HG03064 (cell line): Measurements from ENCODE around the gene SYNGAP1.
"Not testable (repeated sequence)": the region's sequence is repeated elsewhere in the genome, so short reads cannot be mapped to it uniquely, and the experiment has no call there.

Experiments used
- ATAC-seq: cut with Tn5 transposase; IDR thresholded peaks from one replicate; pipeline ENCODE4 v1.9.1; 2021; ENCODE audit warnings: low read depth; ENCODE audit not compliant: unreplicated experiment

SYNGAP1 gene

GRCh38 chr6:33399881-33400280, 20.0 kb upstream of the SYNGAP1 start:
- not testable (repeated sequence) for ATAC-seq

GRCh38 chr6:33404884-33405283, 15.0 kb upstream of the SYNGAP1 start:
- ATAC-seq = no peak

GRCh38 chr6:33405386-33405940, 14.4 kb upstream of the SYNGAP1 start:
- no peak for ATAC-seq

- no peak for ATAC-seq
Observed at GRCh38 chr6:33406126-33406525, 13.7 kb upstream of the SYNGAP1 start.

- ATAC-seq = no peak
Observed at GRCh38 chr6:33407132-33407718, 12.6 kb upstream of the SYNGAP1 start.

DNA sequence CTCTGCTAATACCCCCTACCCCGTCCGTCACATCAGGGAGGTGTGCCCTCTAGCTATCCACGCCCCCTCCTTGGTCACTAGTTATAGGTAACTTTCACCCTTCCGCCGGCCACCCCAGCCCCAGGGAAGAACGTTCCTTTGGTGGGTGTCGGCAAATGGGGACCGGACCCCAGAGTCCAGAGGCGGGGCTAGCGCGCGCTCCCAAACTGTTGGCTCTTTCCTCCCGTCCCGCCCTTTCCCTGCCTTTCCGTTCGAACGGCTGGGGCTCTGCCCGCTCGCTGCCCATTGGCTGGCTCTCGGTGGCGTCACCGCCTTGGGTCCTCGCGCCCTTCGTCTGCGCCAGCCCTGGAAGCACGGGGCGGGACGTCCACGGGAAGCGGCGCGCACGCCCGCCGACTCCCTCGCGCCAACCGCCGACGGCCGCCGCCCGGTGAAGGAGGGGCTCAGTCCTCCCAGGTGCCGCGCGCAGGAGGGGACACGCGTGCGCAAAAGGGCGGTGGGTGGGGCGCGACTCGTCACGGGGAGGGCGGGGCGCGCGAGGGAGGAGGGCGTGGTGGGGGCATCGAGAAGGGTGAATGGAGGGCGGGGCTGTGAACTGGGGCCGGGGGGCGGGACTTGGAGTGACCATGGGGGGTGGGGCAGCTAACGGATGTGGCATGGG, 9.7 kb upstream of the SYNGAP1 start:
- peak; percentile 68 for ATAC-seq

- ATAC-seq = peak; percentile 31
Observed at GRCh38 chr6:33410711-33411631, 8.9 kb upstream of the SYNGAP1 start, which contains the start of gene PHF1. Gene PHF1, plus strand, starts transcription at chr6:33411014. Its CDS starts 1,250 bp downstream, at chr6:33412264.

DNA sequence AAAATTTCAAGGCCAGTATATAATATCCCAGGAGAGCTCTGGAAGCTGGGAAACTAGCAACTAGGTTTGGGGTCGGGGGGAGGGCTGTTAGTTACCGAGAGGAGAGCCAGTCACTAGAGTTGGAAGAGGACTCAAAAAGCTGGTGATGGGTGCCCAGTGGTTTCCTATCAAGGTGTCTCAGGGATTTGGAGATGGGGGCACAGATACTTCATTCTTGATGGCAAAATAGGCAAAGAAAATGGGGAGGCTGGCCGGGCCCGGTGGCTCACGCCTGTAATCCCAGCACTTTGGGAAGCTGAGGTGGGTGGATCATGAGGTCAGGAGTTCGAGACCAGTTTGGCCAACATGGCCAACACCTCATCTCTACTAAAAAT, 8.2 kb upstream of the SYNGAP1 start:
- no peak for ATAC-seq

- no peak for ATAC-seq
Observed at GRCh38 chr6:33412140-33413009, 7.5 kb upstream of the SYNGAP1 start.

- no peak for ATAC-seq
Observed at GRCh38 chr6:33413241-33414120, 6.4 kb upstream of the SYNGAP1 start.

- ATAC-seq = no peak
Observed at GRCh38 chr6:33414592-33415271, 5.1 kb upstream of the SYNGAP1 start.

DNA sequence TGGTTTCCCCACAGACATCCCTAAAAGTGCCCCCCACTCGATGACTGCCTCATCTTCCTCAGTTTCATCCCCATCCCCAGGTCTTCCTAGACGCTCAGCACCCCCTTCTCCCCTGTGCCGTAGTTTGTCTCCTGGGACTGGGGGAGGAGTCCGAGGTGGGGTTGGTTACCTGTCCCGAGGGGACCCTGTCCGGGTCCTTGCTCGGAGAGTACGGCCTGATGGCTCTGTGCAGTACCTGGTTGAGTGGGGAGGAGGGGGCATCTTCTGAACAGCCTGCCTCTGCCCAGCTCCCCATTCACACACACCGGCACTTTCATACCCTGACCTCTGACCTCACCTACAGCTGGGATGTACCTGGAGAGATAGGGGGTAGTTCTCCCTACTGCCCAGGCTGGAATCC, 4.0 kb upstream of the SYNGAP1 start:
- ATAC-seq = no peak

GRCh38 chr6:33416386-33417127, 3.3 kb upstream of the SYNGAP1 start:
- ATAC-seq = no peak

DNA sequence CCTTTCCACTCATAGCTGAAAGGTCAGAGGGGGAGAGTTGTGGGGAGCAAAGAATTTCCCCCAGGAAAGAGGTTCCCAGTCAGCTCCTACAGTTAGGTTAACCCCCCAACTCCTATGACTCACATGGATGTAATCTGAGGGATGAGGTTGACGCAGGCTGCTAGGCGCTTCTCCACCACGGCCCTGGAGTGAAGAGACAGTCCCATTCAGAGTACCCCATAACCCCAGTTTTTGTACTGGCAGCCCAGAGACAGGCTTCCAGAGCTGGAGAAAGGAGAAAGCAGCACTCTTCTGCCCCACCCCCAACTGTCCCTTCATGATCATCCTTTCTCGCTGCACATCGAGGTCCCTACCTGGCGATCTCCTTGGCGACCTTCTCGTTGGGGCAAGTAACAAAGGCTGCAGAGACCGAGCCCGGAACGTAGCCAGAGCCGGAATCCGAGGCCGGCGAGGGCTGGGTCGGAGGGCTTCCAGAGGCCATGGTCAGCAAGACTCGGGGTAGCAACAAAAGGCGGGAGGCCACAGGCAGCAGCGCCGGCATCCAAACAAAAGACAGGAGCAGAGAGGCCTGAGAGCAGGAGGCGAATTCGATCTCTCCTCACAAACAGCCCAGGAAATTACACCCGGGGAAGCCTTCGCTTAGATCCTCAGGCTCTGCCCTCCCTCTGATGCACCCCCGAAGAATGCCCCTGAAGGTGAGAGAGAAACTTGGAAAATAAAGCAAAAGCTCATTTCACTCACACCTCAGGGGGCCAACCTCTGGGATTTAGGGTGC, 2.5 kb upstream of the SYNGAP1 start:
- ATAC-seq = no peak

DNA sequence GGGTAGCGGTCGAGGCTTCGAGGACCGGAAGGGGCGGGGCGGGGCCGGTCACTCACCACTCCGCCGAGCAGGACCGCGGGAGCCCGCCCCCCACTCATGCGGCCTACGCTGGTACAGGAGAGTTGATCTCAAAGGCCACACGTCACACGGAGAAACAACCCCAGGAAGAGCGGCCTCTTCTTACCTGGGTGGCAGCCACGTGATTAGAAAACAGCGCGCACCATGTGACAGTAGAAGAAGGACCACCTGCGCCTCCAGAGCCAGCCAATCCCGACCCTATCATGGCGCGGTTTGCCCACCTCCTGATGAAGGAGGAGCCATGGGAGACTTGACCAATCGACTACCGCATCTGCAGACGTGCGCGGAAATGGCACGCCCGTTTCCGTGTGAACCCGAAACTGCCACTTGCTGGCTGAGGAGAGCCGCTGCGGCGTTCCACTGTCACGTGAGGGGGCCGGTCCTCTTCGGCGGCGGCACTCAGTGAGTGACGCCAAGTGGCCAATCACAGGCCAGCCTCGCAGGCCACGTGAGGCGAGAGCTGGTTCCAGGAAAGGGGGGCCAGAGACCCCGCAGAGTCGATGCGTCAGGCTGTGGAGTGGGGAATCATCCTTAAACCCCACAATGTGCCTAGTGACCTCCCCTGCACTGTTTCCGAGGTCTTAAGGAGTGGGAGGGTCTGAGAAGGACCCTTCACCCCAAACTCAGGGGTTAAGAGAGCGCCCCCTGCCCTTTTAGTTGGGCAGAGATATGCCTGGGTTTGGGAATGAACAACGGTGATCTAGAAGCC, 1.8 kb upstream of the SYNGAP1 start, which contains the start of gene CUTA:
Gene CUTA, minus strand, starts transcription at position 205 of the 787 bp plus-strand sequence. Its CDS starts 107 bp downstream, at position 98.
- peak; percentile 79 for ATAC-seq

DNA sequence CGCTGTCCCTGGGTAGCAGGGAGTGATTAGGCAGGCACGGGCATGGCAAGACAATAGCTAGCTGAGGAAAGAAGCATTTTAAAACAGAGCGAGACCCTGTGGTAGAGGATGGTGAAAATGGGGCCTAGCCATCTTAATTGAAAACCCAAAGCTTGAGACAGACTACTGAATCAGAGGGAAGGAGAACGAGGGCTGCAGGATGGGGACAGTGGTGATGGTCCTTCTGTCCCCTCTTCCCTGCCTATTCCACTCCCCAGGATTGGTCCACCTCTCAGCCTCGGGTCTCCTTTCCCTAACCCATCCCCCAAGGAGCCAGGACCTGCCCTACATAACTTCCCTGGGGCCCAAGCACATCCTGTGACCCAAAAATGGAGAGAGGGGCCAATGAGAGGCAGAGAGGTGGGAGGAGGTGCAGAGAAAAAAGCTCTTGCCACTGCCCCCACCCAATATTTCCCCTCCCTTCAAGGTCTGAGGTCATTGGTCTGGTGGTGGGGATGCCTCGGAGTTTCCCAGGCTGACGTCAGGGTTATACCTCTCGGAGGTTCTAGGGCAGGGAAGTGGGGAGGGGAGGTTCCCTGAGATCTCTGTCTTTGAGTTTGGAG, 1.1 kb upstream of the SYNGAP1 start:
- ATAC-seq = no peak
